OCI-LY1 (cell line): ENCODE data around the gene SLC39A9.

ENCODE experiments used
- EZH2 ChIP-seq: fragments of 200-600 bp; sonication (generic), shearing (Covaris generic); IDR thresholded peaks from 2 replicates; pipeline ENCODE4 v1.8.0; 2017; ENCODE audit warnings: borderline replicate concordance, mixed run types, mild to moderate bottlenecking, antibody characterized with exemption, low read length, moderate library complexity, mixed read lengths
- TF ChIP-seq, protein P1 (sequence below): fragments of 200-600 bp; sonication (generic), shearing (Covaris generic); IDR thresholded peaks from 2 replicates; pipeline ENCODE4 v1.5.1; 2017; ENCODE audit warnings: mild to moderate bottlenecking, antibody characterized with exemption, low read length, moderate library complexity, mixed read lengths

DNA sequence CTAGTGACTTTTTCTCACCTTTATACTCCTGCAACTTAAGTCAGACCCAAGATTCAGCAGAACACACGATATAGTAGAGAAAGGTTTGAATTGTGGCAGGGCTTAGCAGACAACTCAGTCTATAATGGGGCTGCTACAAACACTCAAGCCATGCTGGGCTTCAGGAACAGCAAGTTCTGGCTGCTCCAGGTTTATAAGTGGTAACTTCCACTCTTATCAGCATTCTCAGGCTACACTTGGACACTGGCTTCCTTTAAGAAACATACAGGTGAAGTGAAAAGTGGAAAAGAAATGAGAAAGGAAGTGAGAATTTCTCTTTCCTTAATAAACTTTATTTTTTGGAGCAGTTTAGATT, 107.7 kb downstream of the SLC39A9 start:
- TF ChIP-seq, protein P1, sequence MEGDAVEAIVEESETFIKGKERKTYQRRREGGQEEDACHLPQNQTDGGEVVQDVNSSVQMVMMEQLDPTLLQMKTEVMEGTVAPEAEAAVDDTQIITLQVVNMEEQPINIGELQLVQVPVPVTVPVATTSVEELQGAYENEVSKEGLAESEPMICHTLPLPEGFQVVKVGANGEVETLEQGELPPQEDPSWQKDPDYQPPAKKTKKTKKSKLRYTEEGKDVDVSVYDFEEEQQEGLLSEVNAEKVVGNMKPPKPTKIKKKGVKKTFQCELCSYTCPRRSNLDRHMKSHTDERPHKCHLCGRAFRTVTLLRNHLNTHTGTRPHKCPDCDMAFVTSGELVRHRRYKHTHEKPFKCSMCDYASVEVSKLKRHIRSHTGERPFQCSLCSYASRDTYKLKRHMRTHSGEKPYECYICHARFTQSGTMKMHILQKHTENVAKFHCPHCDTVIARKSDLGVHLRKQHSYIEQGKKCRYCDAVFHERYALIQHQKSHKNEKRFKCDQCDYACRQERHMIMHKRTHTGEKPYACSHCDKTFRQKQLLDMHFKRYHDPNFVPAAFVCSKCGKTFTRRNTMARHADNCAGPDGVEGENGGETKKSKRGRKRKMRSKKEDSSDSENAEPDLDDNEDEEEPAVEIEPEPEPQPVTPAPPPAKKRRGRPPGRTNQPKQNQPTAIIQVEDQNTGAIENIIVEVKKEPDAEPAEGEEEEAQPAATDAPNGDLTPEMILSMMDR: no peak
- TF ChIP-seq EZH2: no peak
